ENCODE data around the gene SLCO1B1.
"Not testable (repeated sequence)": the region's sequence is repeated elsewhere in the genome, so short reads cannot be mapped to it uniquely, and the experiment has no call there.

Gene SLCO1B1

GRCh38 chr12:21149861-21150260, 18.9 kb downstream of the SLCO1B1 start:
- H3K27me3 ChIP-seq (ENCODE audit: control insufficient read depth in 1 of 2, insufficient read depth in 2 of 2, low read length in 2 of 2); H3K9ac ChIP-seq (ENCODE audit: low read length in 2 of 2); H3K4me3 ChIP-seq (ENCODE audit: low read length in 2 of 2); H3K9me3 ChIP-seq (ENCODE audit: control insufficient read depth in 2 of 2, low read length in 2 of 2); H3K4me1 ChIP-seq (ENCODE audit: control insufficient read depth, insufficient read depth, low read length); H3K27ac ChIP-seq (ENCODE audit: low read length); H3K36me3 ChIP-seq (ENCODE audit: control insufficient read depth in 2 of 2, insufficient read depth in 2 of 2, low read length in 2 of 2): not testable (repeated sequence)

GRCh38 chr12:21151184-21151583, 20.2 kb downstream of the SLCO1B1 start:
- no peaks in the 10 kb centered on the region for H3K4me1 ChIP-seq (ENCODE audit: control insufficient read depth, insufficient read depth, low read length)

DNA sequence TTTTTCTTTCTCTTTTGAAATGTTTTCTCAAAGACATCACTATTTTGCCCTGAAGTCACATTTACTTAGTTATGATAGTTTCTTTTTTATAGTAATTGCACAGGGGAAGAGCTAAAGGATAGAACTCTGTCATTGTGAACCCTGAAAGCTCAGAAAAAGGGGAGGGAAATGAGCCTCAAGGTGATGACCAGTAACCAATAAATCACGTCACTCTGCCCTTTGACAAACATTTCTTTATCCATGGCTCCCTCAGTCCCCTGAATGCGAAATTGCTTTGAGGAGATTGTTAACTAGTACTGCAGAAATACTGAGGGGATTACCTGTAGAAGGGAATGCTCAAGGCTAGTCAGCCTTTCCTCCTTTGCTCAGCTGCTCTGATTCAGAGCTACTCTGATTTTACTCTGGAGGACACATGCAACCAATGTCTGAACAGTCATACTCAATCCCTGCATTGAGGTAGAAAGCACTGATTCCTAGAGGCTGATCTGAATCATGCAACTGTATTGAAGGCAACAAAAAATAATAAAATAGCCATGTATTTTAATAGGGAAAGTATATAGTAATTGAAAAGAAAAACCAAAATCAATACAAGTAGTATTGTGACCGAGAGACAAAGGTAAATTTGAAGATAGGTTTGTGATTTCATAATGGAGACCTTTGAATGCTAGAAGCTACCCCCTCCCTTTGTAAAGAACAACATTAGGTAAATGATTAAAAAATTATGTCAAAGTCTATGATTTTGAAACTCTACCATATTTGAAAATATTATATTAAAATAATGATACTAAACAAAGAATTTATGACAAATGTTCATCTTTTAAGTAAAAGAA, 24.7 kb downstream of the SLCO1B1 start:
- no peaks in the 10 kb centered on the region for H3K9me3 ChIP-seq (ENCODE audit: control insufficient read depth in 2 of 2, low read length in 2 of 2)
- no peak overlapping the region for H3K27ac ChIP-seq (ENCODE audit: low read length)
- no peak overlapping the region for H3K9ac ChIP-seq (ENCODE audit: low read length in 2 of 2)
- no peaks in the 10 kb centered on the region for H3K4me1 ChIP-seq (ENCODE audit: control insufficient read depth, insufficient read depth, low read length)
- H3K36me3 ChIP-seq (ENCODE audit: control insufficient read depth in 2 of 2, insufficient read depth in 2 of 2, low read length in 2 of 2) = no peaks in the 10 kb centered on the region
- no peak overlapping the region for H3K4me3 ChIP-seq (ENCODE audit: low read length in 2 of 2)
- no peaks in the 10 kb centered on the region for H3K27me3 ChIP-seq (ENCODE audit: control insufficient read depth in 1 of 2, insufficient read depth in 2 of 2, low read length in 2 of 2)

More at GRCh38 chr12:21151184-21151583, 20.2 kb downstream of the SLCO1B1 start:
- Histone ChIP-seq H3K36me3 (ENCODE audit: control insufficient read depth in 2 of 2, insufficient read depth in 2 of 2, low read length in 2 of 2) (no peaks in the 10 kb centered on the region), H3K27me3 (ENCODE audit: control insufficient read depth in 1 of 2, insufficient read depth in 2 of 2, low read length in 2 of 2) (no peaks in the 10 kb centered on the region), H3K27ac (ENCODE audit: low read length) (no peak overlapping the region), H3K9me3 (ENCODE audit: control insufficient read depth in 2 of 2, low read length in 2 of 2) (no peaks in the 10 kb centered on the region), H3K4me3 (ENCODE audit: low read length in 2 of 2) (no peak overlapping the region), H3K9ac (ENCODE audit: low read length in 2 of 2) (no peak overlapping the region)

DNA sequence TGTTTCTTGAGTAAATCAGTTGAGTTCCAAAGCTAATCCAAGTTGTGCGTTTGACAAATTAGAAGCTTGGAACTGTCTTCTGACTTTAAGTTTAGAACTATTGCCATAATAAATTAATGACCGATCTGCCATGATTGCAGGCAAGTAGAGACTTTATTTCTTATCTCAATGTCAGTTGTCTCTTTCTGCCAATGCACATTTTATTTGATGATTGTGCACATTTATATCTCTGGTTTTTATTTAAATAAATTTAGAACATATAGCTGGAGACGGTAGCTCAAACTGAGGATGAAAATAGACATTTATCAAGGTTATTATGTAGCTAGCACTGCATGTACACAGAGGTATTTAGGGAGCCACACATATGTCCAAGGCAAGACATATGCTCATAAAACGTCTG, 34.1 kb downstream of the SLCO1B1 start:
- H3K27ac ChIP-seq (ENCODE audit: low read length) = no peak overlapping the region
- no peaks in the 10 kb centered on the region for H3K36me3 ChIP-seq (ENCODE audit: control insufficient read depth in 2 of 2, insufficient read depth in 2 of 2, low read length in 2 of 2)
- no peaks in the 10 kb centered on the region for H3K27me3 ChIP-seq (ENCODE audit: control insufficient read depth in 1 of 2, insufficient read depth in 2 of 2, low read length in 2 of 2)
- H3K4me3 ChIP-seq (ENCODE audit: low read length in 2 of 2) = no peak overlapping the region
- no peak overlapping the region for H3K9ac ChIP-seq (ENCODE audit: low read length in 2 of 2)
- H3K4me1 ChIP-seq (ENCODE audit: control insufficient read depth, insufficient read depth, low read length) = no peaks in the 10 kb centered on the region
- no peaks in the 10 kb centered on the region for H3K9me3 ChIP-seq (ENCODE audit: control insufficient read depth in 2 of 2, low read length in 2 of 2)

DNA sequence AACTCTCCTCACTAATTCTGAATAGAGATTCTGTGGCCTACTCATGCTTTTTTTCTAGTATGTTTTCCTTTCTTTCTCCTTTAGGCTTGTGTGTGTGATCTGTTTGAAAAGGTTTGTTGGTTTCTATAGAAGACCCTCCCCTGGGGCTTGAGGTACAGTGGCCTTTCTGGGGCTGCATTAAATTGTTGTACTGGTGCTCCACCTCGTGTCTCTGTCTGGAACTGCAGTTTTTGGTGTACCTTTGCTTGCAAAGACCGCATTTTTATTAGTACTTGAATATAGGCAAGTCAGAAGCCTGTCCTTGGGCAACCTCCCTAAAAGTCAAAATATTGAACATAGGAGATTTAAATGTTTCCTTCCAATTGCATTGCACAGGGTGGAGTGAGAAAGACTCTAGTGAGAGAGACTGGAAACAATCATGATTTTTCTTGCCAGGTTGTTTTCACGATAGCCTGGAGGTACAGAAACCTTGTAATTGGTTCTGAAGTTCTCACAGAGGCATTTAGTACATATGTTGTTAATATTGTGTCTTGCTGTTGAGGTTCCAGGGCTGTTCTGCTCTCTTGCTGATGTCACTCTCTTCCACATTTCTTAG, 39.0 kb downstream of the SLCO1B1 start:
- H3K4me1 ChIP-seq (ENCODE audit: control insufficient read depth, insufficient read depth, low read length) = no peaks in the 10 kb centered on the region
- H3K9me3 ChIP-seq (ENCODE audit: control insufficient read depth in 2 of 2, low read length in 2 of 2) = no peaks in the 10 kb centered on the region
- H3K9ac ChIP-seq (ENCODE audit: low read length in 2 of 2) = no peak overlapping the region

DNA sequence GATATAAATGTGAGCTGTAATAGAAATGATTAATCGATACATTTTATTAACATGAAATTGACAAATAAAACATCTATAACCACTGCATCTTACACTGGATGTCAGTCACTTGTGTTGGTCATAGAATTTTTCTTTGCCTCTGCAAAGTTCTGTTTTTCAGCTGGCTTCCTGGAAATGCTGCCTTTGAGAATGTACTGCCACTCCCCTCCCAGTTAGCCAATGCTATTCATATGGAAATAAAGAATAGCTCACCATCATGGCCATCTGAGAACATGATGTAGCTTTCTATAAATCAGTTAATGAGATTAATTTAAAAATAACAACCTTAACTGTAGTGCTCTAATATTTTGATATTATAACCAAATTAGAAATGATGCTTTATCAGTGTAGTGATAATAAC, 41.1 kb downstream of the SLCO1B1 start:
- H3K4me3 ChIP-seq (ENCODE audit: low read length in 2 of 2) = no peak overlapping the region
- no peak overlapping the region for H3K27ac ChIP-seq (ENCODE audit: low read length)
- H3K9ac ChIP-seq (ENCODE audit: low read length in 2 of 2) = no peak overlapping the region
- H3K36me3 ChIP-seq (ENCODE audit: control insufficient read depth in 2 of 2, insufficient read depth in 2 of 2, low read length in 2 of 2) = no peaks in the 10 kb centered on the region
- H3K9me3 ChIP-seq (ENCODE audit: control insufficient read depth in 2 of 2, low read length in 2 of 2) = no peaks in the 10 kb centered on the region
- H3K27me3 ChIP-seq (ENCODE audit: control insufficient read depth in 1 of 2, insufficient read depth in 2 of 2, low read length in 2 of 2) = no peaks in the 10 kb centered on the region
- no peaks in the 10 kb centered on the region for H3K4me1 ChIP-seq (ENCODE audit: control insufficient read depth, insufficient read depth, low read length)

More for the DNA sequence above, 39.0 kb downstream of the SLCO1B1 start:
- Histone ChIP-seq H3K27me3 (ENCODE audit: control insufficient read depth in 1 of 2, insufficient read depth in 2 of 2, low read length in 2 of 2) (no peaks in the 10 kb centered on the region), H3K27ac (ENCODE audit: low read length) (no peak overlapping the region), H3K4me3 (ENCODE audit: low read length in 2 of 2) (no peak overlapping the region), H3K36me3 (ENCODE audit: control insufficient read depth in 2 of 2, insufficient read depth in 2 of 2, low read length in 2 of 2) (no peaks in the 10 kb centered on the region)

DNA sequence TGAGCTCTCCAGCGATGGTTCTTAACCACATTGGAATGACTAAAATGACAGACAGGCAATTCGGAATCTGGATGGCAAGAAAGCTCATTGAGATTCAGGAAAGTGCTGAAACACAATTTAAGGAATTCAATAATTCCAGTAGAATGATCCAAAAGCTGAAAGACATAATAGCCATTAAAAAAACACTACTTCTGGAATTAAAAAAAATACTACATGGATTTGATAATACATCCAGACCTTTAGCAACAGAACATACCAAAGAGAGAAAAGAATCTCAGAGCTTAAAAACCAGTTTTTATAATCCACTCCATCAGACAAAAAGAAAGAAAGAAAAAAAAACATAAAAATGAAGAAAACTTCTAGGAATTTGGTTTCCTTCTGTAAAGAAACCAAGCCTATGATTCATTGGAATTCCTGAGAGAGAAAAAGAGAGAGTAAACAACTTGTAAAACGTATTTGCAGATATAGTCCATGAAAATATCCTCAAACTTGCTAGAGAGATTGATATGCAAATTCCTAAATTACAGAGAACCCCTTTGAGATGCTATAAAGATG, 52.8 kb downstream of the SLCO1B1 start:
- H3K4me3 ChIP-seq (ENCODE audit: low read length in 2 of 2) = no peak overlapping the region
- no peak overlapping the region for H3K9ac ChIP-seq (ENCODE audit: low read length in 2 of 2)
- H3K9me3 ChIP-seq (ENCODE audit: control insufficient read depth in 2 of 2, low read length in 2 of 2) = no peaks in the 10 kb centered on the region
- H3K36me3 ChIP-seq (ENCODE audit: control insufficient read depth in 2 of 2, insufficient read depth in 2 of 2, low read length in 2 of 2) = no peaks in the 10 kb centered on the region
- no peak overlapping the region for H3K27ac ChIP-seq (ENCODE audit: low read length)
- no peaks in the 10 kb centered on the region for H3K27me3 ChIP-seq (ENCODE audit: control insufficient read depth in 1 of 2, insufficient read depth in 2 of 2, low read length in 2 of 2)
- H3K4me1 ChIP-seq (ENCODE audit: control insufficient read depth, insufficient read depth, low read length) = no peaks in the 10 kb centered on the region

DNA sequence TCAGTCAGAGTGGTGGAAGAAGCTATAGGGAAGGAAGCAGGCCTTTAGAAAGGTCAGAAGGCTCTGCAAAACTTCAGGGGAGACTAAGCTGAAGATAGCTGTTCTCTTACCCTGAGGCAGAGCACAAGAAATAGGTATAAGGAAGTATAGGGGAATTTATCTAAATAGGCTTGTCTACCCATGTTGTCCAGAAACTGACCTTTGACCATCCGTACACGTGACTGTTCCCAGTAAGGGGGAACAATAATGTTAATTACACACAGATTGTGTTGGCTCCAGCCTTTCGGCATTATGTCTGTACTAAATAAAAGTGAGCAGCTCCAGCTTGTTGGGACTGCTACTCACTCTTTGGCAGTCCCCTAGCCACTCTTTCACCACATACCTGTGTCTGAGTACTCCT, 59.0 kb downstream of the SLCO1B1 start:
- Histone ChIP-seq H3K27me3 (ENCODE audit: control insufficient read depth in 1 of 2, insufficient read depth in 2 of 2, low read length in 2 of 2) (no peaks in the 10 kb centered on the region), H3K9ac (ENCODE audit: low read length in 2 of 2) (no peak overlapping the region), H3K27ac (ENCODE audit: low read length) (no peak overlapping the region), H3K4me1 (ENCODE audit: control insufficient read depth, insufficient read depth, low read length) (no peaks in the 10 kb centered on the region), H3K36me3 (ENCODE audit: control insufficient read depth in 2 of 2, insufficient read depth in 2 of 2, low read length in 2 of 2) (no peaks in the 10 kb centered on the region), H3K9me3 (ENCODE audit: control insufficient read depth in 2 of 2, low read length in 2 of 2) (no peaks in the 10 kb centered on the region), H3K4me3 (ENCODE audit: low read length in 2 of 2) (no peak overlapping the region)

GRCh38 chr12:21214433-21214832, 83.4 kb downstream of the SLCO1B1 start:
- H3K4me3 ChIP-seq (ENCODE audit: low read length in 2 of 2); H3K9me3 ChIP-seq (ENCODE audit: control insufficient read depth in 2 of 2, low read length in 2 of 2); H3K36me3 ChIP-seq (ENCODE audit: control insufficient read depth in 2 of 2, insufficient read depth in 2 of 2, low read length in 2 of 2); H3K27me3 ChIP-seq (ENCODE audit: control insufficient read depth in 1 of 2, insufficient read depth in 2 of 2, low read length in 2 of 2); H3K27ac ChIP-seq (ENCODE audit: low read length); H3K9ac ChIP-seq (ENCODE audit: low read length in 2 of 2); H3K4me1 ChIP-seq (ENCODE audit: control insufficient read depth, insufficient read depth, low read length): not testable (repeated sequence)

DNA sequence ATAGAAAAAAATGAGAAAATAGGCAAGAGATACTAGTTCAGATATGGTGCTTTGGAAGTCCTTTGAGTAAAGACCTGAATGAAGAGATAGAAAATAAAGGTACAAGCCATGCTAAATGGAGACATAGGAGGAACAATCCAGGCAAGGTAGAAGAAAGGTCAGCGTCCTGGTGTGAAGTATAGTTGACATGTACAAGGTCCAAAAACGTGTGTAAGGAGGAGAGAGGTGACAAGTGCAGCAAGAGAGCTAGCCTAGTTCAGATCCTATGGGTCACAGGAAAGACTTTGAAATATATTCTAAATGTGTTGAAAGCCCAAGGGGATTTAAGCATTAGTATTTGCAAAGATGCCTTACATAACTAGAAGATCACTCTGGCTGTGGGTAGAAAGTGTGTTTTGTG, 88.2 kb downstream of the SLCO1B1 start:
- H3K9ac ChIP-seq (ENCODE audit: low read length in 2 of 2) = no peak overlapping the region
- no peaks in the 10 kb centered on the region for H3K36me3 ChIP-seq (ENCODE audit: control insufficient read depth in 2 of 2, insufficient read depth in 2 of 2, low read length in 2 of 2)
- H3K4me1 ChIP-seq (ENCODE audit: control insufficient read depth, insufficient read depth, low read length) = no peaks in the 10 kb centered on the region
- no peaks in the 10 kb centered on the region for H3K9me3 ChIP-seq (ENCODE audit: control insufficient read depth in 2 of 2, low read length in 2 of 2)
- no peak overlapping the region for H3K4me3 ChIP-seq (ENCODE audit: low read length in 2 of 2)
- no peaks in the 10 kb centered on the region for H3K27me3 ChIP-seq (ENCODE audit: control insufficient read depth in 1 of 2, insufficient read depth in 2 of 2, low read length in 2 of 2)
- H3K27ac ChIP-seq (ENCODE audit: low read length) = no peak overlapping the region

DNA sequence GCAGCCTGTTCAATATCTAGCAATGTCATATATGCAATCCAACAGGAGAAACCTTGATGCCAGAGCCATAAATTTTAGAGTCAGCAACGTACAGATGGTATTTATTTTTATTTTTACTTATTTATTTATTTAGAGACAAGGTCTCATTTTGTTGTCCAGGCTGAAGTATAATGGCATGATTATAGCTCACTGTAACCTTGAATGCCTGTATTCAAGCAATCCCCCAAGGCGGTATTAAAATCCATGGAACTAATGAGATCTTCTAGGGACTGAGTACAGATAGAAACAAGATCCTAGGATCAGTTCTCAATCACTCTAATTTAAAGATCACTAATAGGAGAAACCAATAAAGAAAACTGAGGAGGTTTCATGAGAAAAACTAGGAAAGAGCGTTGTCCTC, 89.3 kb downstream of the SLCO1B1 start:
- no peaks in the 10 kb centered on the region for H3K4me1 ChIP-seq (ENCODE audit: control insufficient read depth, insufficient read depth, low read length)
- no peak overlapping the region for H3K27ac ChIP-seq (ENCODE audit: low read length)
- H3K9me3 ChIP-seq (ENCODE audit: control insufficient read depth in 2 of 2, low read length in 2 of 2) = no peaks in the 10 kb centered on the region
- no peaks in the 10 kb centered on the region for H3K27me3 ChIP-seq (ENCODE audit: control insufficient read depth in 1 of 2, insufficient read depth in 2 of 2, low read length in 2 of 2)
- H3K36me3 ChIP-seq (ENCODE audit: control insufficient read depth in 2 of 2, insufficient read depth in 2 of 2, low read length in 2 of 2) = no peaks in the 10 kb centered on the region
- no peak overlapping the region for H3K9ac ChIP-seq (ENCODE audit: low read length in 2 of 2)
- H3K4me3 ChIP-seq (ENCODE audit: low read length in 2 of 2) = no peak overlapping the region

Data from stomach smooth muscle (tissue), 2 donors.